HCT116 (cell line): ENCODE measurements around the gene YARS2. TPM values are rescaled to one million over a fixed set of nuclear protein-coding genes. Genes with fewer than 3 reads are reported as not detected.

Experiments
- ATAC-seq: fragments of 200-7000 bp; cut with Tn5 transposase; 2 replicates; pipeline ENCODE4 v1.9.1; 2020; ENCODE audit warnings: mild to moderate bottlenecking, moderate library complexity
- BruUV-seq: library from RNA; stranded (reverse); fragments of 400-500 nt; replicated peaks from 2 replicates; lab custom pipeline; 2021; lab: Mats Ljungman, UMichigan
- CTCF ChIA-PET: fragments of 300-600 bp; sonication (Branson Sonifier 250); formaldehyde crosslinking; loops from one replicate; lab custom pipeline; 2021; ENCODE audit warnings: antibody characterized with exemption; lab: Charles Lee
- POLR2A ChIA-PET: fragments of 300-600, 350-600 bp; sonication (Branson Sonifier 250); formaldehyde crosslinking; loops from one replicate; lab custom pipeline; 2021; ENCODE audit warnings: antibody characterized with exemption; lab: Charles Lee
- RAD21 ChIA-PET, 2 experiments: fragments of 300-600 bp; sonication (Branson Sonifier 250); formaldehyde crosslinking; loops; one replicate each; lab custom pipeline; 2023; ENCODE audit warnings: low total read pairs in 2 of 2; ENCODE audit not compliant: uncharacterized antibody in 2 of 2, unreplicated experiment in 2 of 2, low non-redundant PET in 1 of 2; lab: Charles Lee
- DNase-seq: peaks from one replicate; pipeline ENCODE4 v3.0.0-alpha.2; 2010; ENCODE audit warnings: low read depth, low spot score
- H2AFZ ChIP-seq: fragments of 200-600 bp; shearing (Covaris generic), sonication (generic); 2 replicates; pipeline ENCODE4 v1.6.1; 2017; ENCODE audit warnings: low read depth, mixed run types, mixed read lengths, antibody characterized with exemption, low read length; ENCODE audit not compliant: poor library complexity, severe bottlenecking
- H3K27ac ChIP-seq: 2 replicates; pipeline ENCODE4 v1.5.1; 2012; ENCODE audit warnings: low read depth, low read length
- H3K27me3 ChIP-seq: fragments of 200-600 bp; sonication (generic); 2 replicates; pipeline ENCODE4 v1.6.1; 2016; ENCODE audit warnings: mixed run types, low read length, mixed read lengths; ENCODE audit not compliant: insufficient read depth
- H3K36me3 ChIP-seq, 2 experiments: fragments of 200-500 bp in 1 of 2; fragments of 200-600 bp in 1 of 2; sonication (Bioruptor generic) in 1 of 2; sonication (generic) in 1 of 2; 2 replicates each; pipeline versions ENCODE4 v1.5.1 to v1.6.1; 2014 to 2016; ENCODE audit warnings: low read length in 2 of 2, inconsistent platforms in 1 of 2, mixed read lengths in 1 of 2, mixed run types in 1 of 2; ENCODE audit not compliant: insufficient read depth in 2 of 2, control insufficient read depth in 1 of 2
- H3K4me1 ChIP-seq, 2 experiments: fragments of 200-600 bp in 1 of 2; sonication (generic) in 1 of 2; 2 replicates each; pipeline versions ENCODE4 v1.5.1 to v1.6.1; 2012 to 2017; ENCODE audit warnings: low read length in 2 of 2, inconsistent platforms in 1 of 2, mild to moderate bottlenecking in 1 of 2, mixed read lengths in 1 of 2, mixed run types in 1 of 2, moderate library complexity in 1 of 2; ENCODE audit not compliant: insufficient read depth in 2 of 2, control insufficient read depth in 1 of 2
- H3K4me2 ChIP-seq: fragments of 200-600 bp; sonication (generic); 2 replicates; pipeline ENCODE4 v1.6.1; 2017; ENCODE audit warnings: mixed run types, low read length, mixed read lengths
- H3K4me3 ChIP-seq, 2 experiments: fragments of 200-600 bp in 1 of 2; sonication (generic) in 1 of 2; replicated peaks in 1 of 2; 2 replicates each; pipeline ENCODE4 v1.5.1; 2011 to 2016; ENCODE audit warnings: low read length in 2 of 2, control low read depth in 1 of 2, low read depth in 1 of 2, mild to moderate bottlenecking in 1 of 2, mixed read lengths in 1 of 2, mixed run types in 1 of 2
- H3K79me2 ChIP-seq: fragments of 200-600 bp; sonication (generic); 2 replicates; pipeline ENCODE4 v1.6.1; 2017; ENCODE audit warnings: mild to moderate bottlenecking, mixed run types, low read length, moderate library complexity, mixed read lengths; ENCODE audit not compliant: insufficient read depth
- H3K9ac ChIP-seq: fragments of 200-600 bp; sonication (generic); 2 replicates; pipeline ENCODE4 v1.6.1; 2016; ENCODE audit warnings: low read length, mixed read lengths
- H3K9me2 ChIP-seq: fragments of 200-600 bp; sonication (generic), shearing (Covaris generic); 2 replicates; pipeline ENCODE4 v1.6.1; 2017; ENCODE audit warnings: mixed run types, mild to moderate bottlenecking, moderate library complexity; ENCODE audit not compliant: insufficient read depth
- H3K9me3 ChIP-seq, 2 experiments: fragments of 200-500 bp in 1 of 2; fragments of 200-600 bp in 1 of 2; sonication (Bioruptor generic) in 1 of 2; sonication (generic) in 1 of 2; 2 replicates each; pipeline ENCODE4 v1.6.1; 2014 to 2017; ENCODE audit warnings: low read length in 2 of 2, mixed read lengths in 2 of 2, inconsistent platforms in 1 of 2, low read depth in 1 of 2, mild to moderate bottlenecking in 1 of 2, mixed run types in 1 of 2, moderate library complexity in 1 of 2; ENCODE audit not compliant: control insufficient read depth in 1 of 2, insufficient read depth in 1 of 2
- H4K20me1 ChIP-seq: fragments of 200-600 bp; sonication (generic), shearing (Covaris generic); 2 replicates; pipeline ENCODE4 v1.6.1; 2017; ENCODE audit warnings: mixed run types, mild to moderate bottlenecking, moderate library complexity; ENCODE audit not compliant: insufficient read depth
- CBX3 ChIP-seq: IDR thresholded peaks from 2 replicates; pipeline ENCODE4 v1.6.1; 2012; ENCODE audit warnings: low read depth
- CEBPB ChIP-seq: IDR thresholded peaks from 2 replicates; pipeline ENCODE4 v1.6.1; 2012; ENCODE audit warnings: low read depth
- EGR1 ChIP-seq: IDR thresholded peaks from 2 replicates; pipeline ENCODE4 v1.6.1; 2012; ENCODE audit warnings: low read depth
- EZH2 ChIP-seq: fragments of 200-600 bp; sonication (generic); IDR thresholded peaks from 2 replicates; pipeline ENCODE4 v1.6.1; 2017; ENCODE audit warnings: antibody characterized with exemption, mixed run types
- FOSL1 ChIP-seq: IDR thresholded peaks from 2 replicates; pipeline ENCODE4 v1.6.1; 2012; ENCODE audit warnings: low read depth
- JUND ChIP-seq: IDR thresholded peaks from 2 replicates; pipeline ENCODE4 v1.6.1; 2012
- POLR2A ChIP-seq: IDR thresholded peaks from 2 replicates; pipeline ENCODE4 v1.7.0; 2011; ENCODE audit warnings: borderline replicate concordance; ENCODE audit not compliant: insufficient read depth, insufficient read length; ENCODE audit errors: extremely low read depth
- RAD21 ChIP-seq: IDR thresholded peaks from 2 replicates; pipeline ENCODE4 v1.6.1; 2012; ENCODE audit warnings: low read depth, mild to moderate bottlenecking
- SIN3A ChIP-seq: IDR thresholded peaks from 2 replicates; pipeline ENCODE4 v1.6.1; 2012; ENCODE audit warnings: low read depth
- SP1 ChIP-seq: IDR thresholded peaks from 2 replicates; pipeline ENCODE4 v1.6.1; 2012; ENCODE audit warnings: low read depth
- SRF ChIP-seq: IDR thresholded peaks from 2 replicates; pipeline ENCODE4 v1.6.1; 2012; ENCODE audit warnings: low read depth
- TCF7L2 ChIP-seq: IDR thresholded peaks from 2 replicates; pipeline ENCODE4 v1.7.0; 2011; ENCODE audit warnings: borderline replicate concordance, inconsistent platforms; ENCODE audit not compliant: insufficient read depth, insufficient read length; ENCODE audit errors: extremely low read depth
- YY1 ChIP-seq: IDR thresholded peaks from 2 replicates; pipeline ENCODE4 v1.6.1; 2011; ENCODE audit warnings: low read length, low read depth, moderate library complexity, mild to moderate bottlenecking; ENCODE audit not compliant: insufficient replicate concordance; ENCODE audit errors: extremely low read depth
- ZFX ChIP-seq: fragments of 450-650 bp; IDR thresholded peaks from 2 replicates; pipeline ENCODE4 v1.6.1; 2017
- ZNF274 ChIP-seq: fragments of 200-500 bp; sonication (Bioruptor generic); IDR thresholded peaks from 2 replicates; pipeline ENCODE4 v1.6.1; 2014; ENCODE audit warnings: mild to moderate bottlenecking, low read depth, low read length, inconsistent platforms
- intact Hi-C: fragments of 100-400 bp; cut with micrococcal nuclease; formaldehyde crosslinking; loops from 2 replicates; pipeline ENCODE4 v1.10.0; 2022
- total RNA-seq: library from RNA; stranded (reverse); gene quantifications from one replicate; pipeline ENCODE4 v1.2.1, GENCODE V29; 2021; ENCODE audit not compliant: unreplicated experiment
- TF ChIP-seq, protein P1 (sequence below), 3 experiments: fragments of 200-600 bp in 1 of 3; sonication (generic) in 1 of 3; IDR thresholded peaks in 2 of 3; conservative IDR thresholded peaks in 1 of 3; 2 replicates each; pipeline ENCODE4 v1.5.1; 2012 to 2017; ENCODE audit warnings: low read depth in 2 of 3, low read length in 2 of 3, antibody characterized with exemption in 1 of 3, borderline replicate concordance in 1 of 3, control low read depth in 1 of 3, mild to moderate bottlenecking in 1 of 3, mixed read lengths in 1 of 3, mixed run types in 1 of 3, moderate library complexity in 1 of 3; ENCODE audit not compliant: insufficient read depth in 1 of 3
- TF ChIP-seq, protein P2 (sequence below): IDR thresholded peaks from 2 replicates; pipeline ENCODE4 v1.6.1; 2012

Gene YARS2
- total RNA-seq, 1 experiment from 2014 or later: 26.7 TPM

DNA sequence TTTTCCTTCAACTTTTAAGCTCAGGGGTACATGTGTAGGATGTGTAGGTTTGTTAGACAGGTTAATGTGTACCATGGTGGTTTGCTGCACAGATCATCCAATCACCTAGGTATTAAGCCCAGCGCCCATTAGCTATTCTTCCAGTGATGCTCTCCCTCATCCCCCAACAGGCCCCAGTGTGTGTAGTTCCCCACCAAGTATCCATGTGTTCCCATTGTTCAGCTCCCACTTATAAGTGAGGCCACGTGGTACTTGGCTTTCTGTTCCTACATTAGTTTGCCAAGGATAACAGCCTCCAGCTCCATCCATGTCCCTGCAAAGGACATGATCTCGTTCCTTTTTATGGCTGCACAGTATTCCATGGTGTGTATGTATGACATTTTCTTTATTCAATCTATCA is 48.6 kb upstream of the YARS2 start:
- RAD21 ChIA-PET: no interaction called here
- H3K27ac ChIP-seq: no peak overlapping the region
- no peaks in the 10 kb centered on the region for H3K4me1 ChIP-seq
- intact Hi-C loops: no loop called here
- ATAC-seq: no peak
- POLR2A ChIA-PET: no interaction called here
- H3K9ac ChIP-seq: no peak overlapping the region
- no peak for DNase-seq
- H3K27me3 ChIP-seq: no peaks in the 10 kb centered on the region
- CTCF ChIA-PET: no interaction called here
- no peaks in the 10 kb centered on the region for H3K79me2 ChIP-seq
- no peak overlapping the region for H3K4me2 ChIP-seq
- no peaks in the 10 kb centered on the region for H3K9me3 ChIP-seq
- no TSS peak for BruUV-seq
- no peak overlapping the region for H3K4me3 ChIP-seq
- H4K20me1 ChIP-seq: no peaks in the 10 kb centered on the region
- no peaks in the 10 kb centered on the region; a peak in 1 of 4 replicates for H3K36me3 ChIP-seq
- no peak overlapping the region for H2AFZ ChIP-seq
- no peaks in the 10 kb centered on the region for H3K9me2 ChIP-seq
- TF ChIP-seq YY1: no peak
- no peak for TF ChIP-seq SIN3A
- TF ChIP-seq POLR2A: no peak
- TF ChIP-seq FOSL1: no peak
- TF ChIP-seq SRF: no peak
- no peak for TF ChIP-seq TCF7L2
- no peak for TF ChIP-seq CEBPB
- TF ChIP-seq, protein P1, sequence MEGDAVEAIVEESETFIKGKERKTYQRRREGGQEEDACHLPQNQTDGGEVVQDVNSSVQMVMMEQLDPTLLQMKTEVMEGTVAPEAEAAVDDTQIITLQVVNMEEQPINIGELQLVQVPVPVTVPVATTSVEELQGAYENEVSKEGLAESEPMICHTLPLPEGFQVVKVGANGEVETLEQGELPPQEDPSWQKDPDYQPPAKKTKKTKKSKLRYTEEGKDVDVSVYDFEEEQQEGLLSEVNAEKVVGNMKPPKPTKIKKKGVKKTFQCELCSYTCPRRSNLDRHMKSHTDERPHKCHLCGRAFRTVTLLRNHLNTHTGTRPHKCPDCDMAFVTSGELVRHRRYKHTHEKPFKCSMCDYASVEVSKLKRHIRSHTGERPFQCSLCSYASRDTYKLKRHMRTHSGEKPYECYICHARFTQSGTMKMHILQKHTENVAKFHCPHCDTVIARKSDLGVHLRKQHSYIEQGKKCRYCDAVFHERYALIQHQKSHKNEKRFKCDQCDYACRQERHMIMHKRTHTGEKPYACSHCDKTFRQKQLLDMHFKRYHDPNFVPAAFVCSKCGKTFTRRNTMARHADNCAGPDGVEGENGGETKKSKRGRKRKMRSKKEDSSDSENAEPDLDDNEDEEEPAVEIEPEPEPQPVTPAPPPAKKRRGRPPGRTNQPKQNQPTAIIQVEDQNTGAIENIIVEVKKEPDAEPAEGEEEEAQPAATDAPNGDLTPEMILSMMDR (IDR thresholded peaks at IDR 0.05 in 2 of 3, conservative IDR thresholded peaks at IDR 0.05 in 1 of 3; ENCODE audit: borderline replicate concordance in 1 of 3, insufficient read depth in 1 of 3, low read depth in 2 of 3, low read length in 2 of 3): no peak
- TF ChIP-seq, protein P2, sequence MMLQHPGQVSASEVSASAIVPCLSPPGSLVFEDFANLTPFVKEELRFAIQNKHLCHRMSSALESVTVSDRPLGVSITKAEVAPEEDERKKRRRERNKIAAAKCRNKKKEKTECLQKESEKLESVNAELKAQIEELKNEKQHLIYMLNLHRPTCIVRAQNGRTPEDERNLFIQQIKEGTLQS: no peak
- no peak for TF ChIP-seq EGR1
- no peak for TF ChIP-seq ZFX
- TF ChIP-seq ZNF274: no peak
- TF ChIP-seq SP1: no peak
- TF ChIP-seq CBX3: no peak
- no peak for TF ChIP-seq EZH2
- no peak for TF ChIP-seq RAD21
- no peak for TF ChIP-seq JUND
- TF ChIP-seq, all 23 proteins: peak for 0
